ENCODE data around the gene PNMA1.
"Not testable (repeated sequence)": the region's sequence is repeated elsewhere in the genome, so short reads cannot be mapped to it uniquely, and the experiment has no call there.

PNMA1 gene

GRCh38 chr14:73715707-73716106, 1.5 kb upstream of the PNMA1 start:
- DNase-seq (ENCODE audit: low read depth): no peak

DNA sequence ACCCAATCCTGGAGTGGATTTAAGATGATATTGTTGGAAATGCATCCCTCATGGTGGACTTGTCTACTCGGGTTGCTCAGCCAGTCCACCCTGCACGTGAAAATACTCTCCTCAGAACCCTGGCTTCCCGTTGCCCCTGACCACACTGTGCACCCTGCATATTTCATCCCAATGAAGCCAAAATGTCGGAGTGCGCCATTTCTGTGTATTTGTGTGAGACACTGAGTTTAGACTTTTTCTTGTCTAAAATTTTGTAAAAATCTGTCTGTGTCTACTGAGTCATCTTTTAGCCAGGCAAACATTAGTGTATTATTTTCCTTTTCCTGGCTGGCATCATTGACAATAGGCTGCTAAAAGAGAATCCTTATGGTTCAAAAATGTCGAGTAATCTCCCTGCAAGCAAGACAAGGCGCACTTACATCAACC, 485 bp upstream of the PNMA1 start:
- no peak for DNase-seq (ENCODE audit: low read depth)

DNA sequence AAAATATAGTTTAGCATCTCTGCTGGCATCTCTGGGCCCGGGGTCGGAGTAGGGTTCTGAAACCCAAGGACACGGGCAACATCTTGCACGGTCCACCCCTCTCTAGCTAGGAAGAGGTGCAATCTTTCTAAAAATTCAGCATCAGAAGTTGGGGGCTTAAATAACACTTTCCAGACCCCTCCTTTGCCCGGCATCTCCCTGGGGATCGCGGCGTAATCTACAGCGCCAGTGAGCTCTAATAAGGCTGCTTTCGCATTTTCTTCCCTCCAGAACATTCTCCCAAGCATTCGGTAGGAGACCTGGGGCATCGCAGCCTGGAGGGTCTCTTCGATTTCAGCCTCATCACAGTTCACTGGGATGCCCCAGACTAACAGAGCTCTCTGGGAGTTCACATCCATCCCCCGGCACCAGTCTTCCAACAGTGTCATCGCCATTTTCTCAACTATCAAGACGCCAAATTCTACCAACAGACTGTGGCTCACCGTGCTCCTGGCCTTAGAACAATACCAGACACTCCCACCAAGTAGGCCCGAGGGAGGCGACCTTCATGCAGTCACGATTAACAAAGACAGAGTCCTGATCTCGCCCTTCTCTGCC, 880 bp downstream of the PNMA1 start:
- no peak for DNase-seq (ENCODE audit: low read depth)

DNA sequence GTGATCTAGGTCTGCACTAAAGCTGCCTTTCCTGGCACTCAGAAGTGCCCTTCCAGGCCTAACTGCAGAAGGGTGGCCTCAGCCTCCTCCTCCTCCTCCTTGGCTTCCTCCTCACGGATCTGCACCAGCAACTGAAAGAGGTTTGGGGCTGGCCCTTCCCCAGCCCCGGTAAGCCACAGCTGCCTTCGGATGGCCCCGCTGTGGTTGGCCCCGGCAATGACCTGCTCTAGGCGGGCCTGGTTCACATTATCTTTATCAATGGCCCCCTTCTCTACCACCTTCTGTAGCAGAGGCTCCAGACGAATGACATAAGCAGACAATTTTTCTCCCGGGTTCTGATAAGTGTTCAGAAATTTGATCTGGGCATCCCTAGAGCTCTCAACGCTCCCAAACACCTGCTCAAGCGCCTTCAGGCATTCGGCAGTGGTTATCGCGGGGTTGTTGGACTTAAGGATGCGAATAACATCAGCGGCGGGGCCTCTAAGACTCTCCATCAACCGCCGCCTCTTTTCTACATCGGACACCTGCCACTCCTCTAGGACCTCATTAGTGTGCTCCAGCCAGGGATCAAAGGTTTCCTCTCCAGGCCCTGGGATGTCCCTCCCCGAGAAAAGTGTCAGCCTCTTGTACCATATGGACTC, 1.5 kb downstream of the PNMA1 start:
- no peak for DNase-seq (ENCODE audit: low read depth)

- no peak for DNase-seq (ENCODE audit: low read depth)
Observed at GRCh38 chr14:73712071-73712506, 2.1 kb downstream of the PNMA1 start.

GRCh38 chr14:73710737-73711136, 3.4 kb downstream of the PNMA1 start:
- DNase-seq (ENCODE audit: low read depth): no peak

DNA sequence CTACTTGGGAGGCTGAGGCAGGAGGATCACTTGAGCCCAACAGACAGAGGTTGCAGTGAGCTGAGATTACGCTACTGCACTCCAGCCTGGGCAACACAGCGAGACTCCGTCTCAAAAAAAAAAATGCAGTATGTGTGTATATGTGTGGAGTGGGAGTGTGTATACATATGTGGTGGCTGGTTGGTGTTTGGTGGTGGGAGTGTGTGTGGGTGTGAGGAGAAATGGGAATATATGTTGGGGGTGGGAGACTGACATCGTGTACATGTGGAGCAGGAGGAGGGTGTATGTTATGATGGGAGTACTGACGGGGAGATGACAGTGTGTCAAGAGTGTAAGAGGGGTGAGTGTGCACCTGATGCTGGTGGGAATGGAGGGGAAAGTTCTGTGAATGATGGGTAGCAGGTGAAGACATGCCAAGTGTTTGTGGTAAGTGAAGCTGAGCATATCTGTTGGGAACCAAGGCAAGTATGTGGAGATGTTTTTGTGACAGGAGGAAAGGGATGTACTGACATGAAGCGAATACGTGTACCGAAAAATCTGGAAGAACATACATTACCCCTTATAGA, 4.2 kb downstream of the PNMA1 start:
- DNase-seq (ENCODE audit: low read depth): no peak

DNA sequence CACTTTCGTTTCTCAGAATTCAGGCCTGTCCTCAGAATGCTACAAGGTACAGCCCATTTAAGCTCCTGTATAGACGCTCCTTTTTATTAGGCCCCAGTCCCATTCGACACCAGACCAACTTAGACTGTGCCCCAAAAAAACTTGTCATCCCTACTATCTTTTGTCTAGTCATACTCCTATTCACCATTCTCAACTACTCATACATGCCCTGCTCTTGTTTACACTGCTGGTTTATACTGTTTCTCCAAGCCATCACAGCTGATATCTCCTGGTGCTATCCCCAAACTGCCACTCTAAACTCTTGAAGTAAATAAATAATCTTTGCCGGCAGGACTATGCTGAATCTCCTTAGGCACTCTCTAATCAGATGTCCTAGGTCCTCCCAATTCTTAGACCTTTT, 6.1 kb downstream of the PNMA1 start:
- DNase-seq (ENCODE audit: low read depth): not testable (repeated sequence)

GRCh38 chr14:73700325-73700724, 13.9 kb downstream of the PNMA1 start:
- DNase-seq (ENCODE audit: low read depth): no peak

- DNase-seq (ENCODE audit: low read depth): no peak
Observed at GRCh38 chr14:73696466-73697400, 17.5 kb downstream of the PNMA1 start.

GRCh38 chr14:73695997-73696396, 18.2 kb downstream of the PNMA1 start:
- DNase-seq (ENCODE audit: low read depth): no peak

GRCh38 chr14:73695082-73695481, 19.1 kb downstream of the PNMA1 start:
- DNase-seq (ENCODE audit: low read depth): no peak

DNA sequence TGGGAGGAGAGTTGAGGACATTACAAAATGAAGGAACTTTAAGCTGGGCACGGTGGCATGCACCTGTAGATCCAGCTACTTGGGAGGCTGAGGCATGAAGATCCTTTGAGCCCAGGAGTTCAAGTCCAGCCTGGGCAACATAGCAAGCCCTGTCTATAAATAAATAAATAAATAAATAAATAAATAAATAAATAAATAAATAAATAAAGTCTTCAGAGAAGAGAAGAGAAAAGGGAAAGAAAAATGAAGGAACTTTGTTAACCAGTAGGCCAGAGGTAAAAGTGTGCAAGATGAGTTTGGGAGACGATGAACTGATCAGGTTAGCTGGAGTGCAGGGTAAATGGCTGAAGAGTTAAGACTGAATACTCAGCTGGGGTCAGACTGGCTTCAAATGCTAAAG, 20.1 kb downstream of the PNMA1 start:
- no peak for DNase-seq (ENCODE audit: low read depth)

GRCh38 chr14:73686901-73687300, 27.3 kb downstream of the PNMA1 start:
- no peak for DNase-seq (ENCODE audit: low read depth)

- DNase-seq (ENCODE audit: low read depth): no peak
Observed at GRCh38 chr14:73685328-73685727, 28.9 kb downstream of the PNMA1 start.

GRCh38 chr14:73684627-73685026, 29.6 kb downstream of the PNMA1 start:
- DNase-seq (ENCODE audit: low read depth): no peak

DNA sequence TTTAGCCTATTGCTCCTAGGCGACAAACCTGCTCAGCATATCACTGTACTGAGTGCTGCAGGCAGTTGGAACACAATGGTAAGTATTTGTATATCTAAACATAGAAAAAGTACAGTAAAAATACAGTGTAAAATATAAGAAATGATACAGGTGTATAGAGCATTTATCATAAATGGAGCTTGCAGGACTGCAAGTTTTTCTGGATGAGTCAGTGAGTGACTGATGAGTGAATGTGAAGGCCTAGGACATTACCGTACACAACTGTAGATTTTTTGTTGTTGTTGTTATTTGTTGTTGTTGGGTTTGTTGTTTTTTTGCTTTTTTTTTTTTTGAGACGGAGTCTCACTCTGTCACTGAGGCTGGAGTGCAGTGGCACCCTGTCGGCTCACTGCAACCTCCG, 33.4 kb downstream of the PNMA1 start:
- no peak for DNase-seq (ENCODE audit: low read depth)

GRCh38 chr14:73678698-73679097, 35.5 kb downstream of the PNMA1 start:
- DNase-seq (ENCODE audit: low read depth): no peak

- no peak for DNase-seq (ENCODE audit: low read depth)
Observed at GRCh38 chr14:73674986-73675385, 39.2 kb downstream of the PNMA1 start.

DNA sequence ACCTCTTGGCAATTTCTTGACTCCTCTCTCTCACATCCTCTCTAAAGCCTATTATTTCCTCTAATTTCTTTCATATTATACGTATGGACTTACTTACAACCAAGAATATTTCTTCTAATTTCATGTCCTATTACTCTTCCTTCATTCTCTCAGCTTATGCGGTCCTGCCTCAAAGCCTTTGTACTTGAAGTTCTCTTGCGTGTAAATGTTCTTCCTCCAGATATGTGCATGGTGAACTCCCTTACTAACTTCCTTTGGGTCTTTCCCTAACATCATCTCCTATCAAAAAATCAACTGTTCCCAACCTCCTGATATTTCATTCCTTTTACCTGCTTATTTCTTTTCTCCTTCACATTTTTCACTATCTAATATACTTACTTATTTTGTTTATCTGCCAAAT, 46.3 kb downstream of the PNMA1 start:
- DNase-seq (ENCODE audit: low read depth): no peak

DNA sequence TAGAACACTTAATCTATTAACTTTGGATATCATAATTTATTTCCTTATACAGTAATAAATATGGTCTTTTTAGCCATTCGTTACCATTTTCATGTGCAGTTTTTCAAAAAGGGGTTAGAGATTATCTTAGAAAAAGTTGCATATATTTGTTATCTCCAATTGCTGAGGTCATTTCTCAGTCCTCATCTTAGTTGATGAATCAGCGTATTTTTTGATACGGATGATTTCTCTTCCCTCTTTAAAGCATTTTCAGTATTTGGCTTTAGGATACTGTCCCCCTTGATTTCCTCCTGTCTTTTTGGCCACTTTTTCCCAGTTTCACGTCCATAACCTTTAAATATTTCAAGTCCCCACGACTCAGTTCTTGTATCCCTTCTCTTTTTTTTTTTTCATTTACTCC, 47.6 kb downstream of the PNMA1 start:
- DNase-seq (ENCODE audit: low read depth): no peak

GRCh38 chr14:73665130-73665529, 49.1 kb downstream of the PNMA1 start:
- DNase-seq (ENCODE audit: low read depth): no peak
